HG02970 (cell line): Measurements from ENCODE around the gene DPPA3.
"Not testable (repeated sequence)": the region's sequence is repeated elsewhere in the genome, so short reads cannot be mapped to it uniquely, and the experiment has no call there.

ENCODE experiments used
- ATAC-seq: cut with Tn5 transposase; IDR thresholded peaks from one replicate; pipeline ENCODE4 v1.9.1; 2021; ENCODE audit warnings: mild to moderate bottlenecking, moderate library complexity, moderate number of reproducible peaks; ENCODE audit not compliant: unreplicated experiment, low FRiP score

Gene DPPA3

GRCh38 chr12:7711133-7711532, at the start of gene DPPA3:
DPPA3 (plus strand) TSS chr12:7711433; CDS start chr12:7711571, 138 bp downstream.
- ATAC-seq = no peak

GRCh38 chr12:7661741-7662140, 49.5 kb upstream of the DPPA3 start:
- ATAC-seq = no peak

GRCh38 chr12:7666595-7666994, 44.6 kb upstream of the DPPA3 start:
- ATAC-seq = no peak

GRCh38 chr12:7667125-7667524, 44.1 kb upstream of the DPPA3 start:
- ATAC-seq = no peak

- ATAC-seq = no peak
Measured at GRCh38 chr12:7668171-7668570, 43.1 kb upstream of the DPPA3 start.

GRCh38 chr12:7675455-7675854, 35.8 kb upstream of the DPPA3 start:
- not testable (repeated sequence) for ATAC-seq

- not testable (repeated sequence) for ATAC-seq
Measured at GRCh38 chr12:7677432-7677888, 33.8 kb upstream of the DPPA3 start.

GRCh38 chr12:7678744-7679143, 32.5 kb upstream of the DPPA3 start:
- no peak for ATAC-seq

GRCh38 chr12:7679251-7680045, 31.8 kb upstream of the DPPA3 start:
- no peak for ATAC-seq

GRCh38 chr12:7681535-7681934, 29.7 kb upstream of the DPPA3 start:
- ATAC-seq = no peak

- no peak for ATAC-seq
Measured at GRCh38 chr12:7693793-7694192, 17.4 kb upstream of the DPPA3 start.

GRCh38 chr12:7694556-7695236, 16.5 kb upstream of the DPPA3 start:
- no peak for ATAC-seq

GRCh38 chr12:7695237-7695560, 16.0 kb upstream of the DPPA3 start:
- ATAC-seq = no peak

GRCh38 chr12:7695566-7696197, 15.6 kb upstream of the DPPA3 start, which contains the start of gene GDF3:
GDF3 (minus strand) TSS chr12:7695775; CDS start chr12:7695728, 47 bp downstream.
- no peak for ATAC-seq

GRCh38 chr12:7705846-7706245, 5.4 kb upstream of the DPPA3 start:
- ATAC-seq = no peak

- ATAC-seq = no peak
Measured at GRCh38 chr12:7709969-7710675, 1.1 kb upstream of the DPPA3 start.

- no peak for ATAC-seq
Measured at GRCh38 chr12:7712841-7713442, 1.7 kb downstream of the DPPA3 start.

- no peak for ATAC-seq
Measured at GRCh38 chr12:7716381-7716780, 5.1 kb downstream of the DPPA3 start.

- no peak for ATAC-seq
Measured at GRCh38 chr12:7719946-7720730, 8.9 kb downstream of the DPPA3 start.

- no peak for ATAC-seq
Measured at GRCh38 chr12:7723926-7724325, 12.7 kb downstream of the DPPA3 start.
